Measurements from ENCODE around the gene ULK3.

ULK3 gene

GRCh38 chr15:74839526-74840395, 3.2 kb downstream of the ULK3 start:
- DNase-seq: no peak

GRCh38 chr15:74838746-74839525, 4.0 kb downstream of the ULK3 start:
- DNase-seq: no peak

DNA sequence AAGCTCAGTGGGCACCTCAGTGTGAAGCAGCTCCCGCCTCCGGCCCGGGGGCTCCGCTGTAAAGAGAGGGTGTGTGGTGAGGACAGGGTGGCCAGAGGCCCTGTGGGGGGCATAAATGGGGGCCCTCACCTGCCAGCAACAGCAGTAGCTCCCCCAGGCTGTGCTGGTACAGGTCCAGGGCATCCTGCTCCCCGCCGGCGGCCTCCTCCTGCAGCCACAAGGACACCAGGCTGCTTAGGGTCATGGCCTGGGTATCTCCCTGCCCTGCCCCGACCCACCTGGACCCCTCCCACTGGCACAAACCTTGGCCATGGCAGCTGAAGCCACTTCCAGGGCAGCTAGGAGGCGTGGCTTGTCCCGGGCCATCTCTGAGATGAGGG, 4.8 kb downstream of the ULK3 start:
- DNase-seq: no peak

- no peak for DNase-seq
These were observed 5.3 kb downstream of the ULK3 start for GRCh38 chr15:74837482-74838136.

DNA sequence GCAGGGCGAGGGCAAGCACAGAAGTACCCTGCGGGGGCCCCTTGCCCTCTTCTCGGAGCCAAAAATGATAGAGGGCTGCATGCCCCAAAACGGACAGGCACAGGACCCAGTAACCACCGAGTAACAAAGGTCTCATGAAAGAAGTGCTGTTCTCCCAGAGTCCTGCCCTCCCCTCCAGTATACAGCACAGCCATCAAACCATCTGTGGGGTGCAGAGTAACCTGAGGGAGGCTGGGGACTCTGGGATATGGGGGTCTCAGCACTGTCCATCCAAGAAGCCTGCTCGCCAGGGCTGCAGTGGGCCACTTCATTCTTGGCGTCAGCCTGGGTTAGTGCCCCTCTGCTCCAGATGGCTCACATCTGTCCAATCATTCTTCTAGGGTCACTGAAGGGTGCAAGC, 6.1 kb downstream of the ULK3 start:
- no peak for DNase-seq

- DNase-seq: peak; percentile 70
These were observed 7.6 kb downstream of the ULK3 start for GRCh38 chr15:74835312-74835823.

DNA sequence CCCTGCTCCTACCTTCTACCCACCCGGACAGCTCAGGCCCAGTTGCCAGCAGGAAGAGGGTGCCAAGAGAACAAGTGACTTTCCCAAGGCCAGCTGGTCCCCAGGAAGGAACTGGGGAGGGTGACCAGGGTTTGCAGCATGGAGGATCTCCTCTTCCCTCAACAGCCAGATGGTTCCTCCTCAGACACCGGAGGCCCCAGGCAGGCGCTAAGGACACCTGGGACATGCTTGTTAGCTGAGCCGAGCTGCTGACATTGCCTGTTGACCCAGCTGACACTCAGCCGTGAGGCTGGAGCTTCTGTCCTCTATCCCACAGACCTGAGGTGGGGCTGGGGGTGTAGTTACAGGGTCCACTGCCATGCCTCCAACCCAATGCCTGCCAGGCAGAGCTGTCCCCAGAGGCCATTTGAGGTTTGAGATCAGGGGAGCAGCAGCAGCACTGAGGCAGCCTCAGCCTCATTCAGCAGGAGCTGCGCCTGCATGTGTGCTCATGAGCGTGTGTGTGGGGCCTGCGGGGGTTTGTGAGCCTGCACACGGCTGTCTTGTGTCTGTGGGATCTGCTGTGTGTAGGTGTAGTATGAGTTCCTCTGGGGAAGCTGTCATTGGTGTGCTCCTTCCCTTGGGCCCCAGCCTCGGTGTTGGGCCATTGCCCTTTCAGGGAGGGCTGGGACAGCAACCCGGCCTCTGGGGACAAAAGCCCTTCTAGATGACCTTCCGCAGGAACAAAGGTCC, 9.4 kb downstream of the ULK3 start:
- DNase-seq: no peak

DNA sequence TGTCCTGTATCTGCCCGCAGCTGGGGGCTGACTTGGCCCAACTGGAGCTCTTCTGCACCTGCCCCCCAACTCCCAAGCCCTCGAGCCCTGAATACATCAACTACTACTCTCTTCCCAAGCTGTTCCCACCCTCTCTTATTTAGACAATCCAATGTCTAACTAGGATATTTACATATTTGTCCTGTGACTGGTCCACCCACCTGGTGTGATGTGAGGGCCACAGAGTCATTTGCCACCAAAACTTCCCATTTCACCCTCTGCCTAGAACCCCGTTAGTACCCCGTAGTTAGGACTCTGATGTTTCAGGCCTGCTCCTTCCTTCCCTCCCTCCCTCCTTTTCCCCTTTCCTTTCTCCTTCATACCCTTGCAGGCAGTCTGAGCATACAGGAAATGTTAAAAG, 10.1 kb downstream of the ULK3 start:
- DNase-seq: no peak

- no peak for DNase-seq
These were observed 11.0 kb downstream of the ULK3 start for GRCh38 chr15:74831813-74832495.

- peak; percentile 67 for DNase-seq
These were observed 12.1 kb downstream of the ULK3 start for GRCh38 chr15:74830868-74831267.

DNA sequence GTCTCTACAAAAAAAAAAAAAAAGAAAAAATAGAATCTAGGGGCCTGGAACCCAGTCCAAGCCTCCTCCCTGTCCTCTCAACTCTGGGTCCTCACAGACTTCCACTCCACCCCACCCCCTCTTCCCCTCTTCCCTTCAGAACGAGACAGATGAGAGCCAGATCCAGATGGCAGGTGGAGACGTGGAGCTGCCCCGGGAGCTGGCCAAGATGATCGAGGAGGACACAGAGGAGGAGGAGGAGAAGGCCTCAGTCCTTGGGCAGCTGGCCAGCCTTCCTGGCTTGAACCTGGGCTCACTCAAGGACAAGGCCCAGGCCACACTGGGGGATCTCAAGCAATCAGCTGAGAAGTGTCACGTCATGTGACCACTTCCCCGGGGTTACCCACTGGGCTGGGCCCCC, 13.0 kb downstream of the ULK3 start:
- no peak for DNase-seq

DNA sequence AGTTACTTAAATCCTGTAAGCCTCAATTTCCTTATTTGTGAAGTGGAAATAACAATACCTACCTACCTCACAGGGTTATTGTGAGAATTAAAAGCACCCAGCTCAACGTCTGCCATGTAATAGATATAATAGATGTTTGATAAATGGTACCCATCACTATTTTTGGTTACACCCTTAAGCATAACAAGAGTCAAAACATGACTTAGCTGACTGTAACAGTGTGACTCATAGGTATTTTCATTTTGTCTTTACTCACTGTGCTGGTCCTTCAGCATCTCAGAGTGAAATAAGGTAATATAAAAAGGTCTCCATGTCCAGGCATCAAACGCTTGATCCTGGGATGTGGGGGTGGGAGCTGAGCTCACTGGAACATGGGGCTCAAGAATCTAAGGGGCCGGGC, 13.5 kb downstream of the ULK3 start:
- no peak for DNase-seq

DNA sequence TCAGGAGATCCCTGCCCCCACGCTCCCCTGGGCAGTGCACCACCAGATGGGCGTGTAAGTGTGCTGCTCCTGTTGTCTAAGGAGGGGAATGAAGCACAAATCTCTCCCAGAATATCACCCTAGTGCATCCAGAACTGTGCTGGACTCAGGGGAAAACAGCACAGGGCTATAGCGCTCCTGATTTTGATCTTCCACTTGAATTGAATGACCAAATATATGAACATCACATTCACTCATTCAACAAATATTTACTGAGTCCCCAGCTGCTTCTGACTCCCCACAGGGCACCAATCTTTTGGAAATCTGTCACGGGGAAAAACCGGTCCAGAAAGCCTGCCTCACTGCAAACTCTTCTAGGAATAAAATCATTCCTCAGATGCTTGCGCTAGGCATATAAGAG, 14.1 kb downstream of the ULK3 start:
- DNase-seq: no peak

DNA sequence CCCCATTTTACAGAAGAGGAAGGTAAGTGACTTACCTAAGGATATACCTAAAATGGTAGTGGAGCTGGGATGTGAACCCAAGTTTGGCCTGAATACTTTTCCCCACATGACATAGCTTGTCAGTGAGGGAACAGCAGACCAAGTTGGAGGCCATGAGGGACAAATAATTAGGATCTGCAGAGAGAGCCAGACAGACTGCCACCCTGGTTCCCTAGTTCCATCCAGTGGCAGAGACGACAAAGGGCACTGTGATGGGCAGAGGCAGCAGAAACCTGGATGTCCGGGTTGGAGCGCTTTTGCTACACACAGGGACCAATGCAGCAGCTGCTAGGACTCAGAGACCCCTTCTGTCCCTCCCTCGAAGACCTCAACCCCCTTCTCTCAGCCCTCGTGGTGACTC, 15.3 kb downstream of the ULK3 start:
- DNase-seq: no peak

DNA sequence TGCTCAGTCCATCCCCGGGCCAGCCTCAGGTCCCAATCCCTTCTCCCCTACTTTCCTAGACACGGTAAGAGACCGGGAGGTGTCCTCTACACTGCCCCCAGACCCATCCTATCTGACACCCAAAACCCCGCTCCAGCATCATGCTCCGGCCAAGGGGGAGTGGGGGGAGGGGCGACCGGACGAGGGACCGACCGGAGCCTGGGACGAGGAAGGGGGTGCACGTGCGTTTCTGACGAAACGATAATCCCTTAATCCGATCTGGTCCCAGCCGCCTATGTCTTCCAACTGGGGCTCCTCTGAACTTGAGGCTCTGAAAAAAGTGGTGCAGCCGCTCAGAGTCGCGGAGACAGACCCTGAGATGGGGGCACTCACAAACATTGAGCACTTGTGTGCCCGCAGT, 16.0 kb downstream of the ULK3 start:
- DNase-seq: no peak

DNA sequence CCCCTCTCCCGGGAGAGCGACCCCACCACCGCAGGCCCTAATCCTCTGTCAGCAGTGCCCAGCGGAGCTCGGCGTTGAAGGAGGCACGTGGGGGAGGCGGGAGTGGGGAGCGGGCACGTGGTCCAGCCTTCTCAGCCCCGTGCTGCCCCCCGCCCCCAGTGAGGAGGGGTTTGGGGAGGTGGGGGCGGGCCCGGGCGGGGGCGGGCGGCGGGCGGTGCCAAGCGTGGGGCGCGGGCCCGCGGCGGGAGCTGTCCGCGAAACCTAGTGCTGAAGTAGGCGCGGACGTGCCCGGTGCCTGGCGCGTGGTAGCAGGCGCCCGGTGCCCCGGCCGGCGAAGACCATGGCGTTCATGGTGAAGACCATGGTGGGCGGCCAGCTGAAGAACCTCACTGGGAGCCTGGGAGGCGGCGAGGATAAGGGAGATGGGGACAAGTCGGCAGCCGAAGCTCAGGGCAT, 16.6 kb downstream of the ULK3 start, which contains the start of gene CPLX3:
Gene CPLX3, plus strand, starts transcription at position 264 of the 456 bp plus-strand sequence. Its CDS starts 77 bp downstream, at position 341.
- DNase-seq: no peak

- DNase-seq: no peak
These were observed 17.1 kb downstream of the ULK3 start for GRCh38 chr15:74825866-74826265.

DNA sequence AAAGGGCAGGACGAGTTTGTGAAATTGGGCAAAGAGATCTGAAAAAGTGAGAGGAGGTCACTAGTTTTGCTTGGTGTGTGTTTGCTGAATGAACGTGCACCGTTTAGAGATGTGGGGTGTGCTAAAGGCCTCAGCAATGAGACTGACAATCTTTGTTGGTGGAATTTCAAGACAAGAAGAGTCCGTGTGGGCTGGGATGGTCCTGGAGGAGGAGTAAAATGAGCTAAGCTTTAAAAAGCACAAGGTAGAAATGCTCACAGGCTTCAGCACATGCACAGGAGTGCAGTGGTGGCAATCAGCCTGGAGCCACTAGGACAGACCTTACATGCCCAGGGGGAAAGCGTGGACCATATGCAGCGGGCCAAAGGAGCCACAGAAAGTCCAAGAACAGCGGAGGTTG, 18.0 kb downstream of the ULK3 start:
- no peak for DNase-seq

GRCh38 chr15:74823324-74823723, 19.6 kb downstream of the ULK3 start:
- DNase-seq: no peak

DNA sequence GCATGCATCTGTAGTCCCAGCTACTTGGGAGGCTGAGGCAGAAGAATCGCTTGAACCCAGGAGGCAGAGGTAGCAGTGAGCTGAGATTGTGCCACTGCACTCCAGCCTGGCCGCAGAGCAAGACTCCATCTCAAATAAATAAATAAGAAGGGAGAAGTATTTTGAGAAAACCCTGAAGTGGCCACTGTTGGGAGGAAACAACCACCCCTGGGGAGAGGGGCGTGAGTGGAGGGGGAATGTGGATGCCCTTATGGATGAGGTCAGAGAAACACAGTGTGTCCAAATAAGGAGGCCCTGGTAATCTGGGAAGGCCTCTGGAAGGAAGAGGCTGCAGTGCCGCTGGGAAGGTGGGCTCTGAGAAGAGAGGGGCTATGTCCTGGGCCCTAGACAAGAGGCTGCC, 20.7 kb downstream of the ULK3 start:
- DNase-seq: no peak

- no peak for DNase-seq
These were observed 21.2 kb downstream of the ULK3 start for GRCh38 chr15:74821790-74822158.

All from NCI-H1694 (cell line).